CD4-positive, alpha-beta T cell (primary cell): ENCODE data around the gene CUL4B. TPM values are rescaled to one million over a fixed set of nuclear protein-coding genes. Genes with fewer than 3 reads are reported as not detected.
A peak's percentile ranks its signal among the peaks of the same experiment; 100 is the strongest.

Source experiments
- ATAC-seq: fragments of 200-7000 bp; cut with Tn5 transposase; one replicate; pipeline ENCODE4 v1.10.0; 2022; ENCODE audit warnings: mild to moderate bottlenecking; ENCODE audit not compliant: poor library complexity
- CTCF ChIA-PET: fragments of 350-600 bp; sonication (Branson Sonifier 250); formaldehyde crosslinking; loops from one replicate; lab custom pipeline; 2021; ENCODE audit warnings: antibody characterized with exemption, inconsistent platforms; lab: Charles Lee
- POLR2A ChIA-PET: fragments of 350-600 bp; sonication (Branson Sonifier 250); formaldehyde crosslinking; loops from one replicate; lab custom pipeline; 2021; ENCODE audit warnings: antibody characterized with exemption, inconsistent platforms; lab: Charles Lee
- DNase-seq, 14 experiments: peaks; one replicate each; pipeline ENCODE4 v3.0.0-alpha.2; 2013 to 2020; ENCODE audit warnings: mixed read lengths in 2 of 14
- H3K27ac ChIP-seq, 2 donors: one replicate each; pipeline versions ENCODE4 v1.5.1 to v1.7.0; 2013; ENCODE audit warnings: low read length in 2 of 2, low read depth in 1 of 2, mild to moderate bottlenecking in 1 of 2
- H3K27me3 ChIP-seq, 2 experiments: 1 replicate in 1 of 2; 2 replicates in 1 of 2; pipeline versions ENCODE4 v1.6.1 to v1.7.0; 2013; ENCODE audit warnings: low read length in 2 of 2, control low read depth in 1 of 2, mild to moderate bottlenecking in 1 of 2, moderate library complexity in 1 of 2; ENCODE audit not compliant: insufficient read depth in 2 of 2, control insufficient read depth in 1 of 2
- H3K36me3 ChIP-seq: one replicate; pipeline ENCODE4 v1.6.1; 2013; ENCODE audit warnings: low read length, control low read depth; ENCODE audit not compliant: insufficient read depth
- H3K4me1 ChIP-seq: one replicate; pipeline ENCODE4 v1.6.1; 2013; ENCODE audit warnings: low read length, control low read depth; ENCODE audit not compliant: insufficient read depth
- H3K4me3 ChIP-seq: one replicate; pipeline ENCODE4 v1.5.1; 2013; ENCODE audit warnings: mild to moderate bottlenecking, low read length, moderate library complexity
- H3K9me3 ChIP-seq, 2 experiments: 1 replicate in 1 of 2; 2 replicates in 1 of 2; pipeline versions ENCODE4 v1.6.1 to v1.7.0; 2013; ENCODE audit warnings: low read length in 2 of 2, mild to moderate bottlenecking in 2 of 2, control low read depth in 1 of 2, moderate library complexity in 1 of 2; ENCODE audit not compliant: control insufficient read depth in 1 of 2, insufficient read depth in 1 of 2
- H3K27ac Mint-ChIP-seq: one replicate; pipeline ENCODE4 v1.8.0; 2020; ENCODE audit warnings: mixed read lengths
- H3K27me3 Mint-ChIP-seq: one replicate; pipeline ENCODE4 v1.8.0; 2021; ENCODE audit warnings: mixed read lengths
- H3K36me3 Mint-ChIP-seq: one replicate; pipeline ENCODE4 v1.8.0; 2021; ENCODE audit warnings: low read depth, mixed read lengths
- H3K4me1 Mint-ChIP-seq: one replicate; pipeline ENCODE4 v1.8.0; 2021; ENCODE audit warnings: low read depth, mixed read lengths
- H3K4me3 Mint-ChIP-seq: one replicate; pipeline ENCODE4 v1.8.0; 2020; ENCODE audit warnings: mild to moderate bottlenecking, mixed read lengths
- H3K9me3 Mint-ChIP-seq: one replicate; pipeline ENCODE4 v1.8.0; 2020; ENCODE audit warnings: mixed read lengths
- intact Hi-C, 2 experiments: fragments of 100-400 bp; cut with DNase I in 1 of 2; cut with micrococcal nuclease in 1 of 2; formaldehyde crosslinking; loops; one replicate each; pipeline versions ENCODE4 v1.15.1 to v1.9.0; 2023 to 2025; cut with DNase I, micrococcal nuclease
- total RNA-seq, 174 experiments: library from RNA in 2 of 174; stranded (reverse) in 2 of 174; gene quantifications; one replicate each; pipeline ENCODE4 v1.2.3 and lab custom pipeline; 2021 to 2026
- TF ChIP-seq, protein P1 (sequence below): fragments of 200-600 bp; IDR thresholded peaks from one replicate; pipeline ENCODE4 v1.8.0; 2022; ENCODE audit warnings: antibody characterized with exemption, mild to moderate bottlenecking

The CUL4B gene
- total RNA-seq, 2 experiments from 2014 or later, result 32.1 to 34.1 TPM

DNA sequence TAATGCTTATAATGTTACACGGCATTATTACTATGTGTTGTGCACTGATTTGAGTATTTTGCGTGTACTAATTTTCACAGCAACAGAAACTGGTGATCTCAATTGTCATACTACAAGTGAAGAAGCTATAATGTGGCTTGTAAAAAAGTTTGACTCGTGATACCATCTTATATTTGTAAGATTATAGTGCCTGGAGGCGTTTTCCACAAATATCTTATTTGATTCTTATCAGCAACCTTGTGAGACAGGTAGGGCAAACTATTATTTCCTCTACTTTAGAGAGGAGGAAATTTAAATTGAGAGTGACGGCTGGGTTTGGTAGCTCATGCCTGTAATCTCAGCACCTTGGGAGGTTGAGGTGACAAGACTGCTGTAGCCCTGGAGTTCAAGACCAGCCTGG, 4.5 kb downstream of the CUL4B start:
- H3K27me3 Mint-ChIP-seq, result no peaks in the 10 kb centered on the region
- H3K9me3 ChIP-seq, result no peaks in the 10 kb centered on the region
- ChIA-PET CTCF (no interaction called here), POLR2A (interaction anchor here (1.3 kb wide), 1 partner anchor 48 kb away, joined by 5 read pairs; the partner anchor contains the start of gene MCTS1)
- no peaks in the 10 kb centered on the region for H3K9me3 Mint-ChIP-seq
- H3K27ac ChIP-seq, result no peak overlapping the region
- H3K27me3 ChIP-seq, result no peaks in the 10 kb centered on the region
- H3K4me3 ChIP-seq, result no peak overlapping the region
- H3K36me3 ChIP-seq, result peaks cover 21% of the 10 kb centered on the region
- H3K4me3 Mint-ChIP-seq, result peak overlapping the region; percentile 50
- intact Hi-C loops, result no loop called here
- H3K27ac Mint-ChIP-seq, result peak overlapping the region; percentile 63
- H3K36me3 Mint-ChIP-seq, result peaks cover 61% of the 10 kb centered on the region
- no peak for ATAC-seq
- H3K4me1 Mint-ChIP-seq, result peaks cover 29% of the 10 kb centered on the region
- no peak for DNase-seq
- H3K4me1 ChIP-seq, result peaks cover 9% of the 10 kb centered on the region
- TF ChIP-seq, protein P1, sequence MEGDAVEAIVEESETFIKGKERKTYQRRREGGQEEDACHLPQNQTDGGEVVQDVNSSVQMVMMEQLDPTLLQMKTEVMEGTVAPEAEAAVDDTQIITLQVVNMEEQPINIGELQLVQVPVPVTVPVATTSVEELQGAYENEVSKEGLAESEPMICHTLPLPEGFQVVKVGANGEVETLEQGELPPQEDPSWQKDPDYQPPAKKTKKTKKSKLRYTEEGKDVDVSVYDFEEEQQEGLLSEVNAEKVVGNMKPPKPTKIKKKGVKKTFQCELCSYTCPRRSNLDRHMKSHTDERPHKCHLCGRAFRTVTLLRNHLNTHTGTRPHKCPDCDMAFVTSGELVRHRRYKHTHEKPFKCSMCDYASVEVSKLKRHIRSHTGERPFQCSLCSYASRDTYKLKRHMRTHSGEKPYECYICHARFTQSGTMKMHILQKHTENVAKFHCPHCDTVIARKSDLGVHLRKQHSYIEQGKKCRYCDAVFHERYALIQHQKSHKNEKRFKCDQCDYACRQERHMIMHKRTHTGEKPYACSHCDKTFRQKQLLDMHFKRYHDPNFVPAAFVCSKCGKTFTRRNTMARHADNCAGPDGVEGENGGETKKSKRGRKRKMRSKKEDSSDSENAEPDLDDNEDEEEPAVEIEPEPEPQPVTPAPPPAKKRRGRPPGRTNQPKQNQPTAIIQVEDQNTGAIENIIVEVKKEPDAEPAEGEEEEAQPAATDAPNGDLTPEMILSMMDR, result no peak

DNA sequence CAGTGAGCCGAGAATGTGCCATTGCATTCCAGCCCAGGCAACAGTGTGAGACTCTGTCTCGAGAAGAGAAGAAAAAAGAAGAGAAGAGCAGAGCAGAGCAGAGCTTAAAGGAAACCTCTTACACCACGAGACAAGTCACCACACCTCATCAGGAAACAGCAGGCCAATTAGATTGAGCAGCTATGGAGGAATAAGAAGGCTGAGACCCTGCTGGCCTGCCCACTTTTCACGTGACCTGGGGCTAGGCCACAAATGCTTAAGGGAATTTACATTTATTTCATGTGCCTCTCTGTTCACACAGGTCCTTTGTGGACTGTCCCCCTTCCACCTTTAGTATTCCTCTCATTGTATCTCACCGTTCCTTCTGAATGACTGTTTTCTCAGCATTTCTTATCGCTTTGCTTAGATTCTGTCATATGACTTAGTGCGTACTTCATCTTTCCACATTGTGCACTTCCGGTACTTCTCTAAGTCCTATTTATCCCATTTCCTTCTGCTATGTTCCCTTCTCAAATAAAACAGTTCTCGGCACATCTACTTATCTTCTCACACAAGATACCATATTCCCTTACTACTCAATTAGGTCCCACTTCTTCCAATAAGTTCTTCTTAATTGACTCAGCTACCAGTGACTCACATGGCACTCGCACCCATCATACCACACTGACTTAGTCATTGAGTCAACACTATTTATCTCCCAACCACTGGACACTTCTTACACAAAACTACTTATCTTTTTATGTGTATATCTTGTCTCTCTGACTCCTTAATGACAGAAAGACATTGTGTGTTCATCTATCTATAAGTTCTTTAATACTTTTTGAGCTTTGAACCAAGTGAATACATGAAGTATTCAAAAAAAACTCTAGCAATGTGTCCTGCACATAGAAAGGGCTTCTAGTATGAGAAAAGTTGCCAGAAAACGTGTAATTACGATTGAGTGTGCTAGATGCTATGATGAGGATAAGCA, 11.0 kb downstream of the CUL4B start:
- no peaks in the 10 kb centered on the region for H3K9me3 Mint-ChIP-seq

GRCh38 chrX:120536061-120536460, 24.7 kb downstream of the CUL4B start:
- Histone ChIP-seq H3K9me3 (no peaks in the 10 kb centered on the region), H3K27ac (no peak overlapping the region), H3K27me3 (no peaks in the 10 kb centered on the region), H3K4me1 (no peaks in the 10 kb centered on the region), H3K36me3 (peaks cover 80% of the 10 kb centered on the region), H3K4me3 (no peak overlapping the region)
- POLR2A ChIA-PET, result no interaction called here
- H3K36me3 Mint-ChIP-seq, result peaks cover 88% of the 10 kb centered on the region
- intact Hi-C loops, result no loop called here
- no peaks in the 10 kb centered on the region for H3K27me3 Mint-ChIP-seq
- peaks cover 6% of the 10 kb centered on the region for H3K4me1 Mint-ChIP-seq
- TF ChIP-seq, protein P1, result no peak
- H3K4me3 Mint-ChIP-seq, result no peak overlapping the region
- H3K27ac Mint-ChIP-seq, result no peak overlapping the region
- H3K9me3 Mint-ChIP-seq, result no peaks in the 10 kb centered on the region
- DNase-seq (peak in 1 of 14 experiments; percentile 4), ATAC-seq (no peak)
- CTCF ChIA-PET, result no interaction called here

More for the DNA sequence above, 11.0 kb downstream of the CUL4B start:
- Histone ChIP-seq H3K36me3 (peaks cover 19% of the 10 kb centered on the region), H3K4me3 (no peak overlapping the region), H3K4me1 (no peaks in the 10 kb centered on the region), H3K9me3 (no peaks in the 10 kb centered on the region), H3K27ac (no peak overlapping the region), H3K27me3 (no peaks in the 10 kb centered on the region)
- DNase-seq, result no peak
- CTCF ChIA-PET, result interaction anchor here (1.0 kb wide), 1 partner anchor 12 kb away, joined by 3 read pairs; no protein-coding TSS in a partner anchor
- peak overlapping the region; percentile 3 for H3K27ac Mint-ChIP-seq
- H3K4me1 Mint-ChIP-seq, result peaks cover 27% of the 10 kb centered on the region
- H3K36me3 Mint-ChIP-seq, result peaks cover 55% of the 10 kb centered on the region
- ATAC-seq, result no peak
- intact Hi-C loops, result loop anchor here in 1 of 2 experiments (2.0 kb wide), 1 partner anchor 21 kb away; no protein-coding TSS in a partner anchor
- no peak overlapping the region for H3K4me3 Mint-ChIP-seq
- H3K27me3 Mint-ChIP-seq, result no peaks in the 10 kb centered on the region
- POLR2A ChIA-PET, result interaction anchor here (1.0 kb wide), 1 partner anchor 10 kb away, joined by 3 read pairs; no protein-coding TSS in a partner anchor
- TF ChIP-seq, protein P1, result no peak
